ENCODE data around the gene MAGOHB. TPM values are rescaled to one million over a fixed set of nuclear protein-coding genes. Genes with fewer than 3 reads are reported as not detected.
A peak's percentile ranks its signal among the peaks of the same experiment; 100 is the strongest.

Gene MAGOHB
- total and polyA plus RNA-seq, 2 experiments from 2014 or later = 14.2 to 57.6 TPM

- no peak overlapping the region for H3K27ac ChIP-seq
- TF ChIP-seq CTCF (IDR thresholded peaks at IDR 0.05; ENCODE audit: low read depth, low read length) = no peak
- no peaks in the 10 kb centered on the region for H3K4me1 ChIP-seq (ENCODE audit: low read depth)
- H3K36me3 ChIP-seq = no peaks in the 10 kb centered on the region
- no peak for DNase-seq (ENCODE audit: low read depth in 1 of 2, low spot score in 1 of 2)
- no peaks in the 10 kb centered on the region for H3K9me3 ChIP-seq (ENCODE audit: low read depth)
- H3K4me3 ChIP-seq = no peak overlapping the region
- H3K27me3 ChIP-seq = peaks cover 3% of the 10 kb centered on the region
Observed at GRCh38 chr12:10620078-10620779, 6.8 kb upstream of the MAGOHB start.

DNA sequence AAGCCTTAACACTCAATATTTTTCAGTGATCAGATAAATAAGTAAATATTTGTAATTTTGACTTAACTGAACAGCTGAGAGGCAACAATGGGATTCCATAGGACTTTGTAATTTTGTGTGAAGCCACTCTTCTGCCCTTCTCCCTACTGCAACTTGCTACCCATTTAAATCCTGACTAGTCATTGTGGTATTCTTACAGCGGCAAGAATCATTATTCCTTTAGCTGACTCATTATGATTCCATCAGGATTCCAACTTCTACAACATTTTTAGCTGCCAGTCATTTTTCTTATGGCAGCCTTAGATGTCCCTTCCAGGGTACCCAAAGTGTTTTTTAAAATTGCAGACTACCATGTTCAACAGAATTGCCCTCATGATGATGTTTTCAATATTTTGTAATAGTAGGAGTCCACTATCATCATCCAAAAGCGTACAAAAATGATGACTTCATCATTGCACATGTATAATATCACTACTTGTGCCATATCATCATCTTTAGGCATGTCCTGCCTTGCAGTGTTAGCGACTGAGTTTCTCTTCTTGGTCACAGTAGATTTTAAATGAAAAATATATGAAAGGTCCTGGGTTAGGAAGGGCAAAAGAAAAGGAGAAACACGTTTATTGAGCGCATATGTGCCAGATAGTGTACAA lies 5.1 kb upstream of the MAGOHB start:
- H3K27ac ChIP-seq = no peak overlapping the region

GRCh38 chr12:10617863-10618262 lies 4.5 kb upstream of the MAGOHB start:
- no peak for TF ChIP-seq CTCF (IDR thresholded peaks at IDR 0.05; ENCODE audit: low read depth, low read length)
- no peak for DNase-seq (ENCODE audit: low read depth in 1 of 2, low spot score in 1 of 2)
- H3K4me3 ChIP-seq = no peak overlapping the region
- peaks cover 3% of the 10 kb centered on the region for H3K27me3 ChIP-seq
- H3K36me3 ChIP-seq = no peaks in the 10 kb centered on the region
- H3K4me1 ChIP-seq (ENCODE audit: low read depth) = peaks cover 4% of the 10 kb centered on the region
- H3K9me3 ChIP-seq (ENCODE audit: low read depth) = no peaks in the 10 kb centered on the region
- H3K27ac ChIP-seq = no peak overlapping the region

More for the DNA sequence above, 5.1 kb upstream of the MAGOHB start:
- peak in 1 of 2 donors; percentile 35 for DNase-seq (ENCODE audit: low read depth in 1 of 2, low spot score in 1 of 2)
- TF ChIP-seq CTCF (IDR thresholded peaks at IDR 0.05; ENCODE audit: low read depth, low read length) = no peak
- peaks cover 4% of the 10 kb centered on the region for H3K4me1 ChIP-seq (ENCODE audit: low read depth)
- no peak overlapping the region for H3K4me3 ChIP-seq
- H3K9me3 ChIP-seq (ENCODE audit: low read depth) = no peaks in the 10 kb centered on the region
- peaks cover 3% of the 10 kb centered on the region for H3K27me3 ChIP-seq
- no peaks in the 10 kb centered on the region for H3K36me3 ChIP-seq

DNA sequence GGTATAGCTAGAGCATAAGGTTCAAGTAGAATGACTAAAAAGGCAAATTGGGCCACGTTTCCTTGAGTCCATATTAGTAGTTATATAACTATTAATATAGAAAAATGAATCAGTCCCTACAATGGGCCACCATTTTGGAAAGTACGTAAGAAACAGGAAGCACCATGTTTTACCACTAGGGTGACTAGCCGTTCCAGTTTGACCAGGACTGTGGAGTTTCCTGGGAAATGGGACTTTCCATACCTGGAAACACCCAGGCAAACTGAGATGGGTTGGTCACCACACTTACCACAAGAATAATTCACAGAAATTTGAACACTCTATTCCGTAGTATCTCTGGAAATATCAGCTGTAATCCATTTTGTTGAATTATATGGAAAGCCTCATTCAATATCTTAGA lies 2.1 kb upstream of the MAGOHB start:
- Histone ChIP-seq H3K27ac (no peak overlapping the region), H3K36me3 (no peaks in the 10 kb centered on the region), H3K27me3 (peaks cover 3% of the 10 kb centered on the region), H3K9me3 (ENCODE audit: low read depth) (no peaks in the 10 kb centered on the region), H3K4me3 (no peak overlapping the region), H3K4me1 (ENCODE audit: low read depth) (peaks cover 4% of the 10 kb centered on the region)
- TF ChIP-seq CTCF (IDR thresholded peaks at IDR 0.05; ENCODE audit: low read depth, low read length) = no peak
- no peak for DNase-seq (ENCODE audit: low read depth in 1 of 2, low spot score in 1 of 2)

GRCh38 chr12:10614056-10614370 lies 604 bp upstream of the MAGOHB start:
- no peaks in the 10 kb centered on the region for H3K9me3 ChIP-seq (ENCODE audit: low read depth)
- H3K36me3 ChIP-seq = peaks cover 2% of the 10 kb centered on the region
- H3K4me3 ChIP-seq = peak overlapping the region; percentile 74
- no peak for TF ChIP-seq CTCF (IDR thresholded peaks at IDR 0.05; ENCODE audit: low read depth, low read length)
- H3K27ac ChIP-seq = peak overlapping the region; percentile 81
- DNase-seq (ENCODE audit: low read depth in 1 of 2, low spot score in 1 of 2) = peak in 1 of 2 donors; percentile 5
- H3K27me3 ChIP-seq = no peaks in the 10 kb centered on the region
- H3K4me1 ChIP-seq (ENCODE audit: low read depth) = peaks cover 4% of the 10 kb centered on the region
